NOMO-1 treated with DMSO at 0.1 percent for 48 hours (cell line): ENCODE results near the gene TMEM52.

ENCODE experiments used
- DNase-seq: peaks from one replicate; lab custom pipeline; 2025; ENCODE audit not compliant: unreplicated experiment; lab: John Stamatoyannopoulos, UW

The TMEM52 gene

GRCh38 chr1:1916851-1917251, 2.2 kb downstream of the TMEM52 start:
- no peak for DNase-seq

GRCh38 chr1:1915911-1916840, 2.9 kb downstream of the TMEM52 start:
- no peak for DNase-seq

- no peak for DNase-seq
Measured at GRCh38 chr1:1914971-1915692, 3.9 kb downstream of the TMEM52 start, which contains the start of gene CALML6. Gene CALML6 (plus strand): TSS chr1:1915260. CDS start chr1:1915281, 21 bp downstream.

GRCh38 chr1:1914101-1914970, 4.7 kb downstream of the TMEM52 start:
- DNase-seq, result no peak

- no peak for DNase-seq
Measured at GRCh38 chr1:1911350-1912041, 7.6 kb downstream of the TMEM52 start.

GRCh38 chr1:1910651-1911331, 8.3 kb downstream of the TMEM52 start:
- no peak for DNase-seq

GRCh38 chr1:1910033-1910465, 9.0 kb downstream of the TMEM52 start:
- no peak for DNase-seq

- no peak for DNase-seq
Measured at GRCh38 chr1:1908506-1908791, 10.6 kb downstream of the TMEM52 start.

- no peak for DNase-seq
Measured at GRCh38 chr1:1907098-1907736, 11.9 kb downstream of the TMEM52 start.

- peak; percentile 70 for DNase-seq
Measured at GRCh38 chr1:1906185-1907097, 12.6 kb downstream of the TMEM52 start.

GRCh38 chr1:1903224-1903623, 15.9 kb downstream of the TMEM52 start:
- no peak for DNase-seq

- DNase-seq, result no peak
Measured at GRCh38 chr1:1901641-1902294, 17.3 kb downstream of the TMEM52 start.

GRCh38 chr1:1900883-1901640, 18.0 kb downstream of the TMEM52 start:
- no peak for DNase-seq

GRCh38 chr1:1899967-1900327, 19.1 kb downstream of the TMEM52 start:
- no peak for DNase-seq

GRCh38 chr1:1899266-1899966, 19.7 kb downstream of the TMEM52 start:
- no peak for DNase-seq

GRCh38 chr1:1898246-1898933, 20.7 kb downstream of the TMEM52 start:
- DNase-seq, result no peak
